H1 (cell line): Measurements from ENCODE around the gene IP6K1. TPM values are rescaled to one million over a fixed set of nuclear protein-coding genes. Genes with fewer than 3 reads are reported as not detected.

ENCODE experiments used
- ATF3 ChIP-seq: IDR thresholded peaks from 2 replicates; pipeline ENCODE4 v1.6.1; 2011; ENCODE audit warnings: low read depth, mild to moderate bottlenecking, low read length; ENCODE audit not compliant: insufficient read depth
- CHD1 ChIP-seq: IDR thresholded peaks from 2 replicates; pipeline ENCODE4 v1.6.1; 2012; ENCODE audit warnings: low read depth, low read length, improper control_type of control experiment
- CTBP2 ChIP-seq: IDR thresholded peaks from 2 replicates; pipeline ENCODE4 v1.7.0; 2011; ENCODE audit warnings: borderline replicate concordance, mild to moderate bottlenecking, moderate library complexity, mixed read lengths, low read length; ENCODE audit not compliant: insufficient read depth, insufficient read length
- EP300 ChIP-seq, 2 experiments: IDR thresholded peaks; 1 replicate in 1 of 2; 2 replicates in 1 of 2; pipeline ENCODE4 v1.6.1; 2011 to 2012; ENCODE audit warnings: low read depth in 2 of 2, low read length in 2 of 2, mild to moderate bottlenecking in 2 of 2, borderline replicate concordance in 1 of 2, inconsistent platforms in 1 of 2, moderate library complexity in 1 of 2
- EZH2 ChIP-seq: fragments of 200-600 bp; sonication (generic); IDR thresholded peaks from 2 replicates; pipeline ENCODE4 v1.7.1; 2012; ENCODE audit warnings: low read depth, mild to moderate bottlenecking, moderate library complexity, low read length, inconsistent platforms; ENCODE audit not compliant: severe bottlenecking
- HDAC2 ChIP-seq, 2 experiments: fragments of 300-600 bp in 1 of 2; sonication (generic) in 1 of 2; IDR thresholded peaks; 2 replicates each; pipeline ENCODE4 v1.6.1; 2011 to 2012; ENCODE audit warnings: low read depth in 2 of 2, low read length in 2 of 2, mild to moderate bottlenecking in 2 of 2, moderate library complexity in 2 of 2, borderline replicate concordance in 1 of 2, inconsistent platforms in 1 of 2
- HDAC6 ChIP-seq: IDR thresholded peaks from one replicate; pipeline ENCODE4 v1.7.1; 2012; ENCODE audit warnings: low read depth, mild to moderate bottlenecking, inconsistent platforms, low read length, moderate library complexity
- JUN ChIP-seq: IDR thresholded peaks from 2 replicates; pipeline ENCODE4 v1.6.1; 2011; ENCODE audit warnings: low read depth, mild to moderate bottlenecking, improper control_type of control experiment, low read length
- KDM1A ChIP-seq: fragments of 200-600, 300-600 bp; sonication (generic); IDR thresholded peaks from 2 replicates; pipeline ENCODE4 v1.7.1; 2016; ENCODE audit warnings: mild to moderate bottlenecking, low read length, borderline replicate concordance
- MAX ChIP-seq: IDR thresholded peaks from 2 replicates; pipeline ENCODE4 v1.6.1; 2012; ENCODE audit warnings: inconsistent platforms
- NANOG ChIP-seq: IDR thresholded peaks from 2 replicates; pipeline ENCODE4 v1.6.1; 2011; ENCODE audit warnings: low read length, low read depth, mild to moderate bottlenecking, inconsistent platforms; ENCODE audit not compliant: insufficient read depth, poor library complexity, severe bottlenecking
- NRF1 ChIP-seq: IDR thresholded peaks from 2 replicates; pipeline ENCODE4 v1.6.1; 2011; ENCODE audit warnings: mild to moderate bottlenecking, low read depth, low read length, improper control_type of control experiment
- PHF8 ChIP-seq: fragments of 200-600 bp; sonication (generic); conservative IDR thresholded peaks from 2 replicates; pipeline ENCODE4 v1.7.1; 2012; ENCODE audit warnings: low read depth, mild to moderate bottlenecking, inconsistent platforms, low read length, moderate library complexity
- POLR2A ChIP-seq, 2 experiments: IDR thresholded peaks; 1 replicate in 1 of 2; 2 replicates in 1 of 2; pipeline ENCODE4 v1.6.1; 2011; ENCODE audit warnings: low read depth in 2 of 2, low read length in 2 of 2, mild to moderate bottlenecking in 2 of 2; ENCODE audit errors: control extremely low read depth in 1 of 2
- POLR2AphosphoS5 ChIP-seq: IDR thresholded peaks from 2 replicates; pipeline ENCODE4 v1.6.1; 2011; ENCODE audit warnings: low read depth, low read length
- RNF2 ChIP-seq: fragments of 200-900, 300-1000 bp; sonication (generic); IDR thresholded peaks from 2 replicates; pipeline ENCODE4 v1.7.1; 2016; ENCODE audit warnings: borderline replicate concordance, low read depth, mild to moderate bottlenecking, antibody characterized with exemption, low read length; ENCODE audit not compliant: poor library complexity, severe bottlenecking; ENCODE audit errors: missing control alignments
- SIN3A ChIP-seq, 2 experiments: IDR thresholded peaks in 1 of 2; conservative IDR thresholded peaks in 1 of 2; 2 replicates each; pipeline ENCODE4 v1.6.1; 2011 to 2012; ENCODE audit warnings: low read length in 2 of 2, improper control_type of control experiment in 1 of 2, low read depth in 1 of 2, mild to moderate bottlenecking in 1 of 2
- YY1 ChIP-seq: IDR thresholded peaks from 2 replicates; pipeline ENCODE4 v1.6.1; 2011; ENCODE audit warnings: low read depth, mild to moderate bottlenecking, low read length
- polyA plus RNA-seq, 7 experiments: library from polyadenylated mRNA; depleted of rRNA in 3 of 7; stranded (reverse) in 5 of 7; unstranded in 2 of 7; fragments of >200 nt in 5 of 7; fragments of 200-250 nt in 2 of 7; gene quantifications; 1 replicate in 5 of 7; 2 replicates in 1 of 7; 4 replicates in 1 of 7; pipeline versions ENCODE4 v1.2.1 to v1.2.3, GENCODE V29; 2011 to 2013; ENCODE audit warnings: missing spikeins in 2 of 7, mixed read lengths in 2 of 7
- total RNA-seq: library from RNA; stranded (reverse); fragmentation: NEBNext Ultra II Directional; extraction: Animal tissue kit (Norgen Biotek cat#: 25700); gene quantifications from 2 replicates; pipeline ENCODE4 v1.2.1, GENCODE V29; 2021
- TF ChIP-seq, protein P1 (sequence below): IDR thresholded peaks from 2 replicates; pipeline ENCODE4 v1.6.1; 2012; ENCODE audit warnings: low read length, inconsistent platforms

Gene IP6K1
- total and polyA plus RNA-seq, 2 of the 8 experiments (the other 6 are each of a cell fraction or from before 2014, with no cell fraction given) = 31.5 to 35.2 TPM

- peak; percentile 64 to 82; a peak in 2 of 4 replicates for TF ChIP-seq SIN3A (conservative IDR thresholded peaks at IDR 0.05 in 1 of 2, IDR thresholded peaks at IDR 0.05 in 1 of 2; ENCODE audit: low read depth in 1 of 2, low read length in 2 of 2)
- peak; percentile 96 for TF ChIP-seq YY1
- peak in 1 of 2 experiments; percentile 67; a peak in 2 of 3 replicates for TF ChIP-seq POLR2A (IDR thresholded peaks at IDR 0.05; ENCODE audit: control extremely low read depth in 1 of 2, low read depth in 2 of 2, low read length in 2 of 2)
- no peak for TF ChIP-seq CTBP2
- peak; percentile 77; the same call in 1 of the 2 replicates for TF ChIP-seq KDM1A
- TF ChIP-seq ATF3 = peak; percentile 92
- TF ChIP-seq PHF8 = peak; percentile 90
- peak; percentile 42 for TF ChIP-seq RNF2
- TF ChIP-seq NRF1 = peak; percentile 81
- TF ChIP-seq POLR2AphosphoS5 = peak; percentile 80; the same call in 1 of the 2 replicates
- TF ChIP-seq MAX = peak; percentile 98
- TF ChIP-seq, protein P1, sequence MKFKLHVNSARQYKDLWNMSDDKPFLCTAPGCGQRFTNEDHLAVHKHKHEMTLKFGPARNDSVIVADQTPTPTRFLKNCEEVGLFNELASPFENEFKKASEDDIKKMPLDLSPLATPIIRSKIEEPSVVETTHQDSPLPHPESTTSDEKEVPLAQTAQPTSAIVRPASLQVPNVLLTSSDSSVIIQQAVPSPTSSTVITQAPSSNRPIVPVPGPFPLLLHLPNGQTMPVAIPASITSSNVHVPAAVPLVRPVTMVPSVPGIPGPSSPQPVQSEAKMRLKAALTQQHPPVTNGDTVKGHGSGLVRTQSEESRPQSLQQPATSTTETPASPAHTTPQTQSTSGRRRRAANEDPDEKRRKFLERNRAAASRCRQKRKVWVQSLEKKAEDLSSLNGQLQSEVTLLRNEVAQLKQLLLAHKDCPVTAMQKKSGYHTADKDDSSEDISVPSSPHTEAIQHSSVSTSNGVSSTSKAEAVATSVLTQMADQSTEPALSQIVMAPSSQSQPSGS = no peak
- TF ChIP-seq NANOG = no peak
- no peak for TF ChIP-seq HDAC2 (IDR thresholded peaks at IDR 0.05; ENCODE audit: borderline replicate concordance in 1 of 2, low read depth in 2 of 2, low read length in 2 of 2)
- no peak for TF ChIP-seq CHD1
- no peak for TF ChIP-seq HDAC6
- TF ChIP-seq EP300 (IDR thresholded peaks at IDR 0.05; ENCODE audit: borderline replicate concordance in 1 of 2, low read depth in 2 of 2, low read length in 2 of 2) = no peak
- TF ChIP-seq JUN = no peak
- no peak for TF ChIP-seq EZH2
Observed at GRCh38 chr3:49786357-49787181, at the start of gene IP6K1 (continued).
